HT-29 (cell line): ENCODE data around the gene STK39. TPM values are rescaled to one million over a fixed set of nuclear protein-coding genes. Genes with fewer than 3 reads are reported as not detected.

ENCODE experiments used
- DNase-seq: peaks from one replicate; pipeline ENCODE4 v3.0.0-alpha.2; 2015; ENCODE audit warnings: low spot score
- total RNA-seq: library from RNA; depleted of rRNA; stranded (reverse); fragments of >200 nt; shearing (Covaris generic); gene quantifications from 2 replicates; pipeline ENCODE4 v1.2.3, GENCODE V29; 2014

Gene STK39
- total RNA-seq, 1 experiment from 2014 or later = 37.8 TPM

GRCh38 chr2:168008646-168009195, 238.7 kb downstream of the STK39 start:
- no peak for DNase-seq

GRCh38 chr2:168006498-168006897, 240.9 kb downstream of the STK39 start:
- no peak for DNase-seq

- no peak for DNase-seq
Measured at GRCh38 chr2:168005586-168005985, 241.8 kb downstream of the STK39 start.

GRCh38 chr2:168003876-168004275, 243.5 kb downstream of the STK39 start:
- DNase-seq = no peak

- no peak for DNase-seq
Measured at GRCh38 chr2:168002021-168002553, 245.3 kb downstream of the STK39 start.

- DNase-seq = no peak
Measured at GRCh38 chr2:167992278-167992677, 255.1 kb downstream of the STK39 start.

GRCh38 chr2:167990062-167990461, 257.3 kb downstream of the STK39 start:
- DNase-seq = no peak

- DNase-seq = no peak
Measured at GRCh38 chr2:167988296-167988695, 259.1 kb downstream of the STK39 start.

- DNase-seq = no peak
Measured at GRCh38 chr2:167987558-167987957, 259.8 kb downstream of the STK39 start.

- no peak for DNase-seq
Measured at GRCh38 chr2:167987026-167987425, 260.4 kb downstream of the STK39 start.

GRCh38 chr2:167986223-167986622, 261.2 kb downstream of the STK39 start:
- DNase-seq = no peak

GRCh38 chr2:167981945-167982344, 265.4 kb downstream of the STK39 start:
- no peak for DNase-seq

GRCh38 chr2:167980439-167980838, 267.0 kb downstream of the STK39 start:
- DNase-seq = no peak

GRCh38 chr2:167972746-167973145, 274.6 kb downstream of the STK39 start:
- no peak for DNase-seq

- no peak for DNase-seq
Measured at GRCh38 chr2:167972020-167972419, 275.4 kb downstream of the STK39 start.

- DNase-seq = no peak
Measured at GRCh38 chr2:167966937-167967913, 280.2 kb downstream of the STK39 start.

GRCh38 chr2:167965907-167966761, 281.3 kb downstream of the STK39 start:
- DNase-seq = no peak

GRCh38 chr2:167964650-167965413, 282.6 kb downstream of the STK39 start:
- DNase-seq = peak; percentile 14

GRCh38 chr2:167963899-167964649, 283.3 kb downstream of the STK39 start:
- DNase-seq = no peak
